K562 (cell line): ENCODE results near the gene USF2. TPM values are rescaled to one million over a fixed set of nuclear protein-coding genes. Genes with fewer than 3 reads are reported as not detected.

Experiments
- CHD4 ChIP-seq: fragments of 200-600 bp; sonication (generic); IDR thresholded peaks from 3 replicates; pipeline ENCODE4 v1.6.1; 2012; ENCODE audit warnings: low read depth, mild to moderate bottlenecking, mixed read lengths, low read length, inconsistent platforms; ENCODE audit not compliant: insufficient read depth, insufficient replicate concordance, poor library complexity, severe bottlenecking
- DDX20 ChIP-seq: fragments of 450-650 bp; IDR thresholded peaks from 2 replicates; pipeline ENCODE4 v1.6.1; 2016; ENCODE audit warnings: missing genetic modification characterization, low read depth, mild to moderate bottlenecking, missing compliant biosample characterization, moderate library complexity
- PHB2 ChIP-seq: fragments of 450-650 bp; IDR thresholded peaks from 2 replicates; pipeline ENCODE4 v1.6.1; 2017; ENCODE audit warnings: low read depth
- RNF2 ChIP-seq: sonication (generic); IDR thresholded peaks from 2 replicates; pipeline ENCODE4 v1.6.1; 2016
- SIRT6 ChIP-seq: IDR thresholded peaks from one replicate; pipeline ENCODE4 v1.6.1; 2012; ENCODE audit warnings: low read depth, mild to moderate bottlenecking, control low read depth, inconsistent platforms, low read length, moderate library complexity
- SOX6 ChIP-seq: fragments of 450-650 bp; IDR thresholded peaks from 2 replicates; pipeline ENCODE4 v1.6.1; 2014; ENCODE audit warnings: mild to moderate bottlenecking
- TAF9B ChIP-seq: fragments of 450-650 bp; IDR thresholded peaks from 2 replicates; pipeline ENCODE4 v1.6.1; 2018; ENCODE audit warnings: mild to moderate bottlenecking; ENCODE audit not compliant: partially characterized antibody
- TRIM24 ChIP-seq, 2 experiments: fragments of 450-650 bp; IDR thresholded peaks; 2 replicates each; pipeline ENCODE4 v1.6.1; 2016
- U2AF2 ChIP-seq: fragments of 200-400 bp; formaldehyde crosslinking; optimal IDR thresholded peaks from 2 replicates; pipeline ENCODE3; 2017; ENCODE audit warnings: low read depth, mild to moderate bottlenecking, low read length
- ZNF253 ChIP-seq: fragments of 250-450 bp; sonication (Bioruptor Pico); conservative IDR thresholded peaks from 2 replicates; pipeline ENCODE4 v1.6.1; 2021; ENCODE audit warnings: mild to moderate bottlenecking
- ZNF79 ChIP-seq: fragments of 250-450 bp; sonication (Bioruptor Pico); IDR thresholded peaks from 2 replicates; pipeline ENCODE4 v1.4.0; 2020; ENCODE audit warnings: low read depth, mild to moderate bottlenecking, moderate library complexity
- polyA plus RNA-seq, 8 experiments: library from polyadenylated mRNA; depleted of rRNA in 4 of 8; stranded (reverse) in 5 of 8; unstranded in 3 of 8; fragments of >200 nt; fragmentation: Nextera tagmentation in 2 of 8; fragmentation: Illumina TruSeq in 1 of 8; extraction: Ambion mirVana in 2 of 8; extraction: Trizol in 1 of 8; gene quantifications; 2 replicates each; pipeline versions ENCODE4 v1.2.1 to v1.2.3, GENCODE V29; 2011 to 2014; ENCODE audit warnings: inconsistent platforms in 1 of 8, missing spikeins in 1 of 8
- total RNA-seq, 7 experiments: library from RNA; depleted of rRNA in 6 of 7; stranded (reverse); fragments of >200 nt in 6 of 7; fragmentation: Illumina TruSeq in 2 of 7; extraction: Trizol in 2 of 7; gene quantifications; 2 replicates each; pipeline versions ENCODE4 v1.2.1 to v1.2.3, GENCODE V29; 2011 to 2021; ENCODE audit warnings: low replicate concordance in 1 of 7
- TF ChIP-seq, protein P1 (sequence below): fragments of 250-450 bp; sonication (Bioruptor Pico); IDR thresholded peaks from 2 replicates; pipeline ENCODE4 v1.5.0; 2021; ENCODE audit warnings: mild to moderate bottlenecking, borderline replicate concordance
- TF ChIP-seq, protein P2 (sequence below): fragments of 250-450 bp; sonication (Bioruptor Pico); IDR thresholded peaks from 2 replicates; pipeline ENCODE4 v1.8.0; 2021; ENCODE audit warnings: borderline replicate concordance, mild to moderate bottlenecking, moderate library complexity; ENCODE audit not compliant: poor library complexity, severe bottlenecking
- TF ChIP-seq, protein P3 (sequence below): sonication (generic); formaldehyde crosslinking; IDR thresholded peaks from 2 replicates; pipeline ENCODE4 v1.5.0; 2020; ENCODE audit warnings: missing genetic modification reagents
- TF ChIP-seq, protein P4 (sequence below): fragments of 450-650 bp; IDR thresholded peaks from 2 replicates; pipeline ENCODE4 v1.6.1; 2017; ENCODE audit warnings: antibody characterized with exemption, mild to moderate bottlenecking

The USF2 gene
- total and polyA plus RNA-seq, 9 of the 15 experiments (the other 6 are each of a cell fraction or from before 2014, with no cell fraction given): 0.27 to 93.7 (median 58.4) TPM

DNA sequence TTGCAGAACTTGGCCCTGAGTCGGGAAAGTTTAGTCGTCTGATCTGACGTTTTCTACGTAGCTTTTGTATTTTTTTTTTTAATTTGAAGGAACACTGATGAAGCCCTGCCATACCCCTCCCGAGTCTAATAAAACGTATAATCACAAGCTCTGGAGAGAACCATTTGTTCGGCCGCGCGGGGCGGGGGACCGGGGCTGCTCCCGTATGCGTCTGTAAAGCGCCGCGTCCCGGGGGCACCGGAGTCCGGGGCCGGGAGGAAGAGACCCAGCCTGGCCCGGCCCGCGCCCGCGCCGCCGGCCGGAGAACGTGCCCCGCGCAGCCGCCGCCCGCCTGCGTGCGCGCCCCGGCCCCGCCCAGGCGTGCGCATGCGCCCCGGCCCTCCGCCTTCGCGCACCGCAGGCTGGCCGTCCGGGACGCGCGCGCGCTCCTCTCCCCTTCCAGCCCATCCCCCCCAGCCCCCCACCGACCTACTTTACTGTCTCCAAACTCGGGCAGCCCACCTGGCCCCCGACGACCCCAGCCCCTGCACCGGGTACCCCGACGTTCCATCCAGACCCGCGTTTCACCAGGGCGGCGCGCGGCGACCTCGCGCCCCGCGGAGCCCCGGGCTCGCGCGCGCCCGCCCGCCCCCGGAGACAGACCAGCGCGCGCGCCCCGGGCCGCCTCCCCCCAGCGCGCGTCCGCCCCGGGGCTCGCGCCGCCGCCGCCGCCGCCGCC lies 785 bp upstream of the USF2 start (continued):
- TF ChIP-seq DDX20 (tag): no peak
- TF ChIP-seq RNF2: no peak
- no peak for TF ChIP-seq SOX6
- TF ChIP-seq TRIM24 (IDR thresholded peaks at IDR 0.05): no peak
- no peak for TF ChIP-seq CHD4
- TF ChIP-seq, protein P1, sequence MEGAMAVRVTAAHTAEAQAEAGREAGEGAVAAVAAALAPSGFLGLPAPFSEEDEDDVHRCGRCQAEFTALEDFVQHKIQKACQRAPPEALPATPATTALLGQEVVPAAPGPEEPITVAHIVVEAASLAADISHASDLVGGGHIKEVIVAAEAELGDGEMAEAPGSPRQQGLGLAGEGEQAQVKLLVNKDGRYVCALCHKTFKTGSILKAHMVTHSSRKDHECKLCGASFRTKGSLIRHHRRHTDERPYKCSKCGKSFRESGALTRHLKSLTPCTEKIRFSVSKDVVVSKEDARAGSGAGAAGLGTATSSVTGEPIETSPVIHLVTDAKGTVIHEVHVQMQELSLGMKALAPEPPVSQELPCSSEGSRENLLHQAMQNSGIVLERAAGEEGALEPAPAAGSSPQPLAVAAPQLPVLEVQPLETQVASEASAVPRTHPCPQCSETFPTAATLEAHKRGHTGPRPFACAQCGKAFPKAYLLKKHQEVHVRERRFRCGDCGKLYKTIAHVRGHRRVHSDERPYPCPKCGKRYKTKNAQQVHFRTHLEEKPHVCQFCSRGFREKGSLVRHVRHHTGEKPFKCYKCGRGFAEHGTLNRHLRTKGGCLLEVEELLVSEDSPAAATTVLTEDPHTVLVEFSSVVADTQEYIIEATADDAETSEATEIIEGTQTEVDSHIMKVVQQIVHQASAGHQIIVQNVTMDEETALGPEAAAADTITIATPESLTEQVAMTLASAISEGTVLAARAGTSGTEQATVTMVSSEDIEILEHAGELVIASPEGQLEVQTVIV: no peak
- TF ChIP-seq, protein P2, sequence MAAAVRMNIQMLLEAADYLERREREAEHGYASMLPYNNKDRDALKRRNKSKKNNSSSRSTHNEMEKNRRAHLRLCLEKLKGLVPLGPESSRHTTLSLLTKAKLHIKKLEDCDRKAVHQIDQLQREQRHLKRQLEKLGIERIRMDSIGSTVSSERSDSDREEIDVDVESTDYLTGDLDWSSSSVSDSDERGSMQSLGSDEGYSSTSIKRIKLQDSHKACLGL: no peak
- no peak for TF ChIP-seq ZNF253 (CRISPR knock-in tag)
- TF ChIP-seq, protein P3, sequence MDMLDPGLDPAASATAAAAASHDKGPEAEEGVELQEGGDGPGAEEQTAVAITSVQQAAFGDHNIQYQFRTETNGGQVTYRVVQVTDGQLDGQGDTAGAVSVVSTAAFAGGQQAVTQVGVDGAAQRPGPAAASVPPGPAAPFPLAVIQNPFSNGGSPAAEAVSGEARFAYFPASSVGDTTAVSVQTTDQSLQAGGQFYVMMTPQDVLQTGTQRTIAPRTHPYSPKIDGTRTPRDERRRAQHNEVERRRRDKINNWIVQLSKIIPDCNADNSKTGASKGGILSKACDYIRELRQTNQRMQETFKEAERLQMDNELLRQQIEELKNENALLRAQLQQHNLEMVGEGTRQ (CRISPR knock-in tag): no peak
- TF ChIP-seq SIRT6: no peak
- TF ChIP-seq, protein P4, sequence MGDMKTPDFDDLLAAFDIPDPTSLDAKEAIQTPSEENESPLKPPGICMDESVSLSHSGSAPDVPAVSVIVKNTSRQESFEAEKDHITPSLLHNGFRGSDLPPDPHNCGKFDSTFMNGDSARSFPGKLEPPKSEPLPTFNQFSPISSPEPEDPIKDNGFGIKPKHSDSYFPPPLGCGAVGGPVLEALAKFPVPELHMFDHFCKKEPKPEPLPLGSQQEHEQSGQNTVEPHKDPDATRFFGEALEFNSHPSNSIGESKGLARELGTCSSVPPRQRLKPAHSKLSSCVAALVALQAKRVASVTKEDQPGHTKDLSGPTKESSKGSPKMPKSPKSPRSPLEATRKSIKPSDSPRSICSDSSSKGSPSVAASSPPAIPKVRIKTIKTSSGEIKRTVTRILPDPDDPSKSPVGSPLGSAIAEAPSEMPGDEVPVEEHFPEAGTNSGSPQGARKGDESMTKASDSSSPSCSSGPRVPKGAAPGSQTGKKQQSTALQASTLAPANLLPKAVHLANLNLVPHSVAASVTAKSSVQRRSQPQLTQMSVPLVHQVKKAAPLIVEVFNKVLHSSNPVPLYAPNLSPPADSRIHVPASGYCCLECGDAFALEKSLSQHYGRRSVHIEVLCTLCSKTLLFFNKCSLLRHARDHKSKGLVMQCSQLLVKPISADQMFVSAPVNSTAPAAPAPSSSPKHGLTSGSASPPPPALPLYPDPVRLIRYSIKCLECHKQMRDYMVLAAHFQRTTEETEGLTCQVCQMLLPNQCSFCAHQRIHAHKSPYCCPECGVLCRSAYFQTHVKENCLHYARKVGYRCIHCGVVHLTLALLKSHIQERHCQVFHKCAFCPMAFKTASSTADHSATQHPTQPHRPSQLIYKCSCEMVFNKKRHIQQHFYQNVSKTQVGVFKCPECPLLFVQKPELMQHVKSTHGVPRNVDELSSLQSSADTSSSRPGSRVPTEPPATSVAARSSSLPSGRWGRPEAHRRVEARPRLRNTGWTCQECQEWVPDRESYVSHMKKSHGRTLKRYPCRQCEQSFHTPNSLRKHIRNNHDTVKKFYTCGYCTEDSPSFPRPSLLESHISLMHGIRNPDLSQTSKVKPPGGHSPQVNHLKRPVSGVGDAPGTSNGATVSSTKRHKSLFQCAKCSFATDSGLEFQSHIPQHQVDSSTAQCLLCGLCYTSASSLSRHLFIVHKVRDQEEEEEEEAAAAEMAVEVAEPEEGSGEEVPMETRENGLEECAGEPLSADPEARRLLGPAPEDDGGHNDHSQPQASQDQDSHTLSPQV: no peak
- TF ChIP-seq ZNF79: no peak
- no peak for TF ChIP-seq PHB2
- no peak for TF ChIP-seq U2AF2
- TF ChIP-seq TAF9B: no peak
